GM10847 (cell line): Measurements from ENCODE around the gene ODC1.

Experiments used
- POLR2A ChIP-seq: IDR thresholded peaks from 2 replicates; pipeline ENCODE4 v1.6.1; 2011; ENCODE audit not compliant: insufficient read length; ENCODE audit errors: extremely low read depth

The ODC1 gene

GRCh38 chr2:10417551-10418335 is 30.4 kb downstream of the ODC1 start:
- TF ChIP-seq POLR2A: no peak

- no peak for TF ChIP-seq POLR2A
Observed at GRCh38 chr2:10415640-10416039, 32.5 kb downstream of the ODC1 start.

- TF ChIP-seq POLR2A: no peak
Observed at GRCh38 chr2:10415048-10415447, 33.1 kb downstream of the ODC1 start.

GRCh38 chr2:10414591-10414990 is 33.5 kb downstream of the ODC1 start:
- TF ChIP-seq POLR2A: no peak

GRCh38 chr2:10413991-10414451 is 34.1 kb downstream of the ODC1 start:
- TF ChIP-seq POLR2A: no peak

DNA sequence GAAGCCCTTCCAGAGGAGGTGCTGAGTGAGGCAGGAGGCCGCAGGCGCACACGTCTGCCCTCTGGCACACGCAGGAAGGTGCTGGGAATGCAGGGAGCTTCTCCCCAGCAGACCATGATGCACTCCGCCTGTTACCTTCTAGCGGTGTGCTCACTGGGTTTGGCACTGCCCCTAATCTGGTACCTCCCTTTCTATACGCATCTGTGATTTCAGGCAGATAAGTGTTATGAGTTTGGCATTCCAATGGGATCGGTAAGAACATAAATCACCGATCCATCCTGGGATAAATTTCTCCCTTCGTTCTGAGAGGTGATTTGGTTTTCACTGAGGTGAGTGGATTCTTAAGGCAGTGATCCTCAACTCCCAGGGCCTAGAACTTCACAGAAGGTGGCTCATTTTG is 34.6 kb downstream of the ODC1 start:
- no peak for TF ChIP-seq POLR2A

DNA sequence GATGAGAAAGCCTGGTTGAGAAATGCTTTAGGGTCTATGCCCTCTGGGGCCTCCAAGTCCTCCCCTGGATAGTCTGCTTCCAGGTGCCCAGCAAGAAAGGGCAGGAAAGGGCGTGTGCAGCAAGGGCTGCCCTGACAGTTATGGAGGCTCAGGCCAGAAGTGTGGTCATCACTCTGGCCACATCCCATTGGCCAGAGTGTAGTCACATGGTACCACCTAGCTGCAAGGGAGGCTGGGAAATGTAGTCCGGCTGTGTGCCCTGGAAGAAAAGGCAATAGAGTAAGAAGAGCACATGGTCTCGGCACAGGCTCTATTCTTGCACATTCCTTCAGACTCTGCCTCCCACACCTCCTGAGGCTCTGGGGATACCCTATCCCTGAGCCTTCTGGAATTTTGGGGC is 35.7 kb downstream of the ODC1 start:
- TF ChIP-seq POLR2A: no peak

- TF ChIP-seq POLR2A: no peak
Observed at GRCh38 chr2:10411557-10411956, 36.6 kb downstream of the ODC1 start.

- TF ChIP-seq POLR2A: no peak
Observed at GRCh38 chr2:10410823-10411437, 37.2 kb downstream of the ODC1 start.

GRCh38 chr2:10410001-10410822 is 37.9 kb downstream of the ODC1 start:
- no peak for TF ChIP-seq POLR2A

DNA sequence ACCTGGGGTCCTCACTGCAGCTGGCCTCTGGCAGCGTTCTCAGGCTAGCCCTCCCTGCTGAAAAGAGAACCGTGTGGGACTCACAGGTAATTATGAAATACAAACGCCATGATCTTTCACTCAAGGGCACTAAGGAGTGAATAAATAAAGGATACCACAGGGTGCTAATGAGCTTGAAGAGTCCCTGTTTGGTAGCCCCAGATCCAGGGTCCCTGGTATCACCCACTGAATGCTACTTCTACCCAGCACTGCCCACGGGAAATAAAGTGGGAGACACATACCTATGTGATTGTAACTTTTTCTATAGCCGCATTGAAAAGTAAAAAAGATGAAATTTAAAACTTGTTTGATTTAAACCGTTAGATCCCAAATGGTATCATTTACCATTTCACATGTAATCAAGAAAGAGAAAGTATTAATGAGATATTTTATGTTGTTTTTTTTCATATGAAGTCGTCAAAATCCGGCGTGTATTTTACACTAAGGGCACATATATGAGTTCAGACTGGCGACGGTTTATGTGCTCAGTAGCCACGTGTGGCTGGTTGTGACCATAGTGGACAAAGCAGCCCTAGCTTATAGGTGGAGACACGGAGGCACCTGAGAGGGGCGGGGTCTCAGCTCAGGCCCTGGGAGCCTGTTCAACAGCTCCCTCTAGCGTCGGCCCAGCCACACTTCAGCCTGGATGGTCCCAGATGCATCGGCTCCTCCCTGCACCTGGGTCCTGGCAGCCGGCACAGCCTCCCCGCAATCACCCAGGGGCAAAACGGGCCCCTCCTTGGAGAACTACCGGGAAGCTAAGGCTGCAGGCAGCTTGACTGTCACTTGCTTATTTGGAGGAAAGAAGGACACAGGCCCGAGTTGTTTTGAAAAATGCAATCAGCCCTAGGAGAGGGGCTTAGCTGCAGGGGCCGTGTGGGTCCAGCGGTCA is 39.2 kb downstream of the ODC1 start:
- no peak for TF ChIP-seq POLR2A

- TF ChIP-seq POLR2A: no peak
Observed at GRCh38 chr2:10407841-10408648, 40.1 kb downstream of the ODC1 start.

DNA sequence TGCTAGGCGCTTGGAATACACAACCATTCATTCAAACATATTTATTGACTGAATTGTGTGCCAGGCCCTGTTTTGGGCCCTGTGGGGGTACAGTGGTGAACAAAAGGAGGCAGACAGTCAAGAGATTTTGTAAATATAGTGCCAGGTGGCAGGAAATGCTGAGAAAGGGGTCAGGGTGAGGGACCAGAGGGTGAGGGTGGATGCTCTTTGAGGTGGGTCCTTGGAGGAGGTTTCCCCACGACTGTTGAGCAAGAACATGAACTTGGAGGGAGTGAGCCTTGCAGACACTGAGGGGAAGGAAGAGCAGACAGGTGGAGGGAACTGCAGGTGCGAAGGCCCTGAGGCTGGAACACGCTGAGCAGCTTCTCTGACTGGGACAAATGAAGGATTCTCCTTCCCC is 40.7 kb downstream of the ODC1 start:
- TF ChIP-seq POLR2A: no peak
